ENCODE measurements around the gene RNU4-1. TPM values are rescaled to one million over a fixed set of nuclear protein-coding genes. Genes with fewer than 3 reads are reported as not detected.

RNU4-1 gene
- total and polyA plus RNA-seq, 4 donors: under 0.01 to 26.0 (median under 0.01) TPM; not detected in 1

DNA sequence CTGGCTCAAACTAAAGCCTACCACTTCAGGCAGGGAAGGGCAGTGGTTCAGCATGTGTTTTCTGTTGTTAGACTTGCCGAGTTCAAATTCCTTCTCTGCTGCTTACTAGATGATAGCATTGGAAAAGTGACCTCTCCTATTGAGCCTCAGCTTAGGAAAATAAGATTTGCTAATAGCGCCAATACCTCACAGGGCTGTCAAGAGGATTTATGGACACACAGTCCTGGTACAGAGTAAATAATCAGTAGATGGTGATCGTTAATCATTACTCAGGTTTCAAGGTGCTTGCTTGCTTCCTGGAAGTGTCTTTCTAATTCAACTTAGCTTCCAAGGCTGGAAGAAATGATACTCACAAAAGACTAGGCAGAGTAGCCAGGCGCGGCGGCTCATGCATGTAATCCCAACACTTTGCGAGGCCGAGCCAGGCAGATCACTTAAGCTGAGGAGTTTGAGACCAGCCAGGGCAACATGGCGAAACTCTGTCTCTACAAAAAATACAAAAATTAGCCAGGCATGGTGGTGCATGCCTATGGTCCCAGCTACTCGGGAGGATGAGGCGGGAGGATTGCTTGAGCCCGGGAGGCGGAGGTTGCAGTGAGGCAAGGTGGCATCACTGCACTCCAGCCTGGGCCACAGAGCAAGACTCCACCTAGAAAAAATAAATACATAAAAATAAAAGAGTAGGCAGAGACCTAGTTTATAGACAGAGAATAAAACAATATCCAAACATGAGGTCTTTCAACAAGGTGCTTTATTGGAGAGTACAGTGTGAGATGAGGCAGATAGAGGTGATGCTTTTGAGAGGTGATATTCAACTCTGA lies 28.6 kb upstream of the RNU4-1 start (continued):
- TF ChIP-seq, protein P1, sequence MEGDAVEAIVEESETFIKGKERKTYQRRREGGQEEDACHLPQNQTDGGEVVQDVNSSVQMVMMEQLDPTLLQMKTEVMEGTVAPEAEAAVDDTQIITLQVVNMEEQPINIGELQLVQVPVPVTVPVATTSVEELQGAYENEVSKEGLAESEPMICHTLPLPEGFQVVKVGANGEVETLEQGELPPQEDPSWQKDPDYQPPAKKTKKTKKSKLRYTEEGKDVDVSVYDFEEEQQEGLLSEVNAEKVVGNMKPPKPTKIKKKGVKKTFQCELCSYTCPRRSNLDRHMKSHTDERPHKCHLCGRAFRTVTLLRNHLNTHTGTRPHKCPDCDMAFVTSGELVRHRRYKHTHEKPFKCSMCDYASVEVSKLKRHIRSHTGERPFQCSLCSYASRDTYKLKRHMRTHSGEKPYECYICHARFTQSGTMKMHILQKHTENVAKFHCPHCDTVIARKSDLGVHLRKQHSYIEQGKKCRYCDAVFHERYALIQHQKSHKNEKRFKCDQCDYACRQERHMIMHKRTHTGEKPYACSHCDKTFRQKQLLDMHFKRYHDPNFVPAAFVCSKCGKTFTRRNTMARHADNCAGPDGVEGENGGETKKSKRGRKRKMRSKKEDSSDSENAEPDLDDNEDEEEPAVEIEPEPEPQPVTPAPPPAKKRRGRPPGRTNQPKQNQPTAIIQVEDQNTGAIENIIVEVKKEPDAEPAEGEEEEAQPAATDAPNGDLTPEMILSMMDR (IDR thresholded peaks at IDR 0.05; ENCODE audit: low read depth, low read length, missing input control): no peak

DNA sequence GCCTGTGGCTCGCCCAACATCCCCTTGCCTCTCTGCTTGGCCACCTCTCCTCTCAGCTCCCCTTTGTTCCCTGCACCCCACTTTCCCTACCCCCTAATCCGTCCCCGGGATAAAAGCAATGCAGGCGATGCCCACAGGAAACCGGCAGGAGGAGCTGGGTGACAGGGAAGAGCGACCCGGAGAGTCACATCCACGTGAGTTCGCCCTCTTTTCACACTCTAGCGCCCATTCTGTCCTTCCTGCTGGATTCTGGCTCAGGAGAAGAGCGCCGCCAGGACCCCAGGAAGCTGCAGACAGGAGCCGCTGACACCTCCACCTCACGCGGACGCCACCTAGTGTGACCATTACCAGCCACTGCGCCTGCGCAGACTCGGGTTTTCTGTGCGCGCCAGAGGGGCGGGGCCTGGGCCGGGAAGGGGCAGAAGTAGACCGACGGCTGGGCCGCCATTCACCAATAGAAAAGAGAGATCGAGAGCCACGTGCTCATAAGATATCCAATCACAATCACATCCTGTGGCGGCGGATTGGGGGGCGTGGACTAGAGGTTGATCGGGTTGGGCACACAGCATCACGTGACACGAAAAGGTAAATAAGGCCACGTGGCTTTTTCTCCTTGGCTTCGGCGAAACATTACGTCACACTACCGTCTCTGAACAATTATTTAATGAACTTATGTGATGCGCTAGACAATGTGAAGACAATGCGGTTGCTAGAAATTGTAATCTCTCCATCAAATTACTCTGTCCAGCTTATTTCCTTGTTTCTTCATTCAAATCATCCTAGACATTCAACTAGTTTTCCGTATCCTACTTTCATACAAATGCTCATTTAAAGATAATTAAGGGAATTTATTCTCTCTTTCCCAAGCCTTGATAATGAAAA lies 24.4 kb upstream of the RNU4-1 start:
- TF ChIP-seq SP1 (IDR thresholded peaks at IDR 0.05): peak; percentile 82
- TF ChIP-seq HNF4A (conservative IDR thresholded peaks at IDR 0.05): peak in 1 of 2 donors; percentile 4
- TF ChIP-seq YY1 (IDR thresholded peaks at IDR 0.05): peak; percentile 81
- TF ChIP-seq HNF4G (IDR thresholded peaks at IDR 0.05): no peak
- peak; percentile 56 to 60 for TF ChIP-seq JUND (IDR thresholded peaks at IDR 0.05)
- TF ChIP-seq EGR1 (IDR thresholded peaks at IDR 0.05; ENCODE audit: low read depth in 2 of 2): no peak
- TF ChIP-seq, protein P2, sequence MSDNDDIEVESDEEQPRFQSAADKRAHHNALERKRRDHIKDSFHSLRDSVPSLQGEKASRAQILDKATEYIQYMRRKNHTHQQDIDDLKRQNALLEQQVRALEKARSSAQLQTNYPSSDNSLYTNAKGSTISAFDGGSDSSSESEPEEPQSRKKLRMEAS (IDR thresholded peaks at IDR 0.05): peak; percentile 98
- TF ChIP-seq, protein P3, sequence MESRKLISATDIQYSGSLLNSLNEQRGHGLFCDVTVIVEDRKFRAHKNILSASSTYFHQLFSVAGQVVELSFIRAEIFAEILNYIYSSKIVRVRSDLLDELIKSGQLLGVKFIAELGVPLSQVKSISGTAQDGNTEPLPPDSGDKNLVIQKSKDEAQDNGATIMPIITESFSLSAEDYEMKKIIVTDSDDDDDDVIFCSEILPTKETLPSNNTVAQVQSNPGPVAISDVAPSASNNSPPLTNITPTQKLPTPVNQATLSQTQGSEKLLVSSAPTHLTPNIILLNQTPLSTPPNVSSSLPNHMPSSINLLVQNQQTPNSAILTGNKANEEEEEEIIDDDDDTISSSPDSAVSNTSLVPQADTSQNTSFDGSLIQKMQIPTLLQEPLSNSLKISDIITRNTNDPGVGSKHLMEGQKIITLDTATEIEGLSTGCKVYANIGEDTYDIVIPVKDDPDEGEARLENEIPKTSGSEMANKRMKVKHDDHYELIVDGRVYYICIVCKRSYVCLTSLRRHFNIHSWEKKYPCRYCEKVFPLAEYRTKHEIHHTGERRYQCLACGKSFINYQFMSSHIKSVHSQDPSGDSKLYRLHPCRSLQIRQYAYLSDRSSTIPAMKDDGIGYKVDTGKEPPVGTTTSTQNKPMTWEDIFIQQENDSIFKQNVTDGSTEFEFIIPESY (IDR thresholded peaks at IDR 0.05): peak; percentile 35
- TF ChIP-seq FOXA2 (IDR thresholded peaks at IDR 0.05): peak; percentile 100
- peak; percentile 28 to 50 for TF ChIP-seq RXRA (IDR thresholded peaks at IDR 0.05)
- TF ChIP-seq GABPA (IDR thresholded peaks at IDR 0.05 in 1 of 2, conservative IDR thresholded peaks at IDR 0.05 in 1 of 2): peak in 1 of 2 donors; percentile 74
- peak; percentile 98 for TF ChIP-seq TAF1 (conservative IDR thresholded peaks at IDR 0.05)
- TF ChIP-seq, protein P1 (IDR thresholded peaks at IDR 0.05; ENCODE audit: low read depth, low read length, missing input control): peak; percentile 36
- peak; percentile 18 to 37 for TF ChIP-seq RAD21 (IDR thresholded peaks at IDR 0.05)
- TF ChIP-seq NR2F2 (IDR thresholded peaks at IDR 0.05): no peak
- peak; percentile 99 for TF ChIP-seq FOXA1 (IDR thresholded peaks at IDR 0.05)
- TF ChIP-seq, protein P4, sequence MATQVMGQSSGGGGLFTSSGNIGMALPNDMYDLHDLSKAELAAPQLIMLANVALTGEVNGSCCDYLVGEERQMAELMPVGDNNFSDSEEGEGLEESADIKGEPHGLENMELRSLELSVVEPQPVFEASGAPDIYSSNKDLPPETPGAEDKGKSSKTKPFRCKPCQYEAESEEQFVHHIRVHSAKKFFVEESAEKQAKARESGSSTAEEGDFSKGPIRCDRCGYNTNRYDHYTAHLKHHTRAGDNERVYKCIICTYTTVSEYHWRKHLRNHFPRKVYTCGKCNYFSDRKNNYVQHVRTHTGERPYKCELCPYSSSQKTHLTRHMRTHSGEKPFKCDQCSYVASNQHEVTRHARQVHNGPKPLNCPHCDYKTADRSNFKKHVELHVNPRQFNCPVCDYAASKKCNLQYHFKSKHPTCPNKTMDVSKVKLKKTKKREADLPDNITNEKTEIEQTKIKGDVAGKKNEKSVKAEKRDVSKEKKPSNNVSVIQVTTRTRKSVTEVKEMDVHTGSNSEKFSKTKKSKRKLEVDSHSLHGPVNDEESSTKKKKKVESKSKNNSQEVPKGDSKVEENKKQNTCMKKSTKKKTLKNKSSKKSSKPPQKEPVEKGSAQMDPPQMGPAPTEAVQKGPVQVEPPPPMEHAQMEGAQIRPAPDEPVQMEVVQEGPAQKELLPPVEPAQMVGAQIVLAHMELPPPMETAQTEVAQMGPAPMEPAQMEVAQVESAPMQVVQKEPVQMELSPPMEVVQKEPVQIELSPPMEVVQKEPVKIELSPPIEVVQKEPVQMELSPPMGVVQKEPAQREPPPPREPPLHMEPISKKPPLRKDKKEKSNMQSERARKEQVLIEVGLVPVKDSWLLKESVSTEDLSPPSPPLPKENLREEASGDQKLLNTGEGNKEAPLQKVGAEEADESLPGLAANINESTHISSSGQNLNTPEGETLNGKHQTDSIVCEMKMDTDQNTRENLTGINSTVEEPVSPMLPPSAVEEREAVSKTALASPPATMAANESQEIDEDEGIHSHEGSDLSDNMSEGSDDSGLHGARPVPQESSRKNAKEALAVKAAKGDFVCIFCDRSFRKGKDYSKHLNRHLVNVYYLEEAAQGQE (IDR thresholded peaks at IDR 0.05): peak; percentile 94
- TF ChIP-seq, protein P5, sequence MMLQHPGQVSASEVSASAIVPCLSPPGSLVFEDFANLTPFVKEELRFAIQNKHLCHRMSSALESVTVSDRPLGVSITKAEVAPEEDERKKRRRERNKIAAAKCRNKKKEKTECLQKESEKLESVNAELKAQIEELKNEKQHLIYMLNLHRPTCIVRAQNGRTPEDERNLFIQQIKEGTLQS (IDR thresholded peaks at IDR 0.05): peak; percentile 20
- Histone ChIP-seq H3K9ac (ENCODE audit: low read depth in 1 of 2, low read length in 2 of 2) (peak overlapping the region; percentile 68 to 82), H3K27me3 (ENCODE audit: control insufficient read depth in 4 of 4, insufficient read depth in 4 of 4, low read length in 3 of 4) (no peaks in the 10 kb centered on the region), H3K36me3 (ENCODE audit: control insufficient read depth in 4 of 4, insufficient read depth in 3 of 4, low read depth in 1 of 4, low read length in 3 of 4) (no peaks in the 10 kb centered on the region), H3K27ac (ENCODE audit: low read depth in 1 of 2, low read length in 2 of 2) (peak overlapping the region; percentile 90 to 91), H3K9me3 (ENCODE audit: control insufficient read depth in 4 of 4, low read length in 3 of 4) (no peaks in the 10 kb centered on the region), H3K4me3 (ENCODE audit: low read depth in 1 of 3, low read length in 3 of 3) (peak overlapping the region; percentile 54 to 95 (median 67)), H3K4me1 (ENCODE audit: control insufficient read depth in 4 of 4, insufficient read depth in 4 of 4, low read length in 3 of 4) (peaks cover 6 to 23% (median 13%) of the 10 kb centered on the region in 4 donors)
- peak; percentile 99 for DNase-seq (ENCODE audit: low spot score)
- 2% methylated on average over 42 of the region's 42 CpGs for WGBS
